Uterus (tissue), 4 donors: ENCODE data around the gene ABCA2. TPM values are rescaled to one million over a fixed set of nuclear protein-coding genes. Genes with fewer than 3 reads are reported as not detected.
"Not testable (repeated sequence)": the region's sequence is repeated elsewhere in the genome, so short reads cannot be mapped to it uniquely, and the experiment has no call there.

Source experiments
- DNase-seq, 2 donors: peaks; one replicate each; pipeline ENCODE4 v3.0.0-alpha.2; 2019 to 2020
- H3K27ac ChIP-seq, 2 donors: fragments of 200-600 bp; sonication (generic); 1 replicate in 1 of 2; 2 replicates in 1 of 2; pipeline ENCODE4 v1.5.1; 2016 to 2018
- H3K27me3 ChIP-seq, 2 donors: fragments of 200-600 bp; sonication (generic); one replicate each; pipeline ENCODE4 v1.5.1; 2018 to 2019; ENCODE audit warnings: control low read depth in 1 of 2
- H3K36me3 ChIP-seq, 2 donors: fragments of 200-600 bp; sonication (generic); one replicate each; pipeline ENCODE4 v1.5.1; 2019; ENCODE audit warnings: control low read depth in 1 of 2
- H3K4me1 ChIP-seq, 2 donors: fragments of 200-600 bp; sonication (generic); one replicate each; pipeline ENCODE4 v1.5.1; 2018 to 2019; ENCODE audit warnings: control low read depth in 1 of 2
- H3K4me3 ChIP-seq, 2 donors: fragments of 200-600 bp; sonication (generic); 1 replicate in 1 of 2; 2 replicates in 1 of 2; pipeline ENCODE4 v1.5.1; 2018 to 2019; ENCODE audit warnings: mild to moderate bottlenecking in 1 of 2
- H3K9me3 ChIP-seq, 2 donors: fragments of 200-600 bp; sonication (generic); one replicate each; pipeline ENCODE4 v1.5.1; 2019; ENCODE audit warnings: control low read depth in 1 of 2
- POLR2A ChIP-seq, 2 donors: fragments of 450-650 bp; IDR thresholded peaks; one replicate each; pipeline ENCODE4 v1.6.1; 2016; ENCODE audit warnings: antibody characterized with exemption in 2 of 2, mild to moderate bottlenecking in 1 of 2, moderate library complexity in 1 of 2
- intact Hi-C: fragments of 100-400 bp; cut with DNase I; formaldehyde crosslinking; loops from one replicate; pipeline ENCODE4 v1.15.1; 2023; ENCODE audit warnings: low total_unique reads
- total RNA-seq, 4 donors: library from RNA; depleted of rRNA in 3 of 4; stranded (reverse); fragments of >200 nt in 3 of 4; gene quantifications; one replicate each; pipeline versions ENCODE4 v1.1.0 to v1.2.4, GENCODE V29; 2014 to 2023
- TF ChIP-seq, protein P1 (sequence below), 4 experiments: fragments of 200-600 bp in 2 of 4; fragments of 450-650 bp in 2 of 4; sonication (generic) in 2 of 4; IDR thresholded peaks; one replicate each; pipeline ENCODE4 v1.5.1; 2016 to 2019; ENCODE audit warnings: antibody characterized with exemption in 4 of 4, mild to moderate bottlenecking in 2 of 4, moderate library complexity in 1 of 4
- donor health status: DM: yes; HTN: yes; CAD: no.

The ABCA2 gene
- total RNA-seq, 4 donors from 2014 or later: 24.8 to 36.9 (median 26.1) TPM

DNA sequence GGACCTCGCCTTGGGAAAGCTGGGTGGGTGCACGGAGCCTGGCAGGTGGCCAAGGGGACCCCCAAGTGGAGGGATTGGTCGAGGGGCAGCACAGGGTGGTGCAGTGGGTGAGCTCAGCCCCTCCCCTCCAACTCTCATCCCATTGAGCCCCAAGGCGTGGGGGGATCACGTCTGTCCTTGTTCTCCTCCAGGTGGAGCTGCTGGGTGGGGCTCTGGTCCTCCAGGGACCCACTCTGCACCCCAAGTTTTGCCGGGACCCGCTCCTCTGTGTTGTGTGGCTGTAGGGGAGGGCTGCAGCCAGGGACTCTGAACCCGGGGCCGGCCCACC, 7.4 kb upstream of the ABCA2 start:
- H3K9me3 ChIP-seq: no peaks in the 10 kb centered on the region
- H3K4me3 ChIP-seq: no peak overlapping the region
- intact Hi-C loops: no loop called here
- H3K27me3 ChIP-seq: no peaks in the 10 kb centered on the region
- TF ChIP-seq, protein P1, sequence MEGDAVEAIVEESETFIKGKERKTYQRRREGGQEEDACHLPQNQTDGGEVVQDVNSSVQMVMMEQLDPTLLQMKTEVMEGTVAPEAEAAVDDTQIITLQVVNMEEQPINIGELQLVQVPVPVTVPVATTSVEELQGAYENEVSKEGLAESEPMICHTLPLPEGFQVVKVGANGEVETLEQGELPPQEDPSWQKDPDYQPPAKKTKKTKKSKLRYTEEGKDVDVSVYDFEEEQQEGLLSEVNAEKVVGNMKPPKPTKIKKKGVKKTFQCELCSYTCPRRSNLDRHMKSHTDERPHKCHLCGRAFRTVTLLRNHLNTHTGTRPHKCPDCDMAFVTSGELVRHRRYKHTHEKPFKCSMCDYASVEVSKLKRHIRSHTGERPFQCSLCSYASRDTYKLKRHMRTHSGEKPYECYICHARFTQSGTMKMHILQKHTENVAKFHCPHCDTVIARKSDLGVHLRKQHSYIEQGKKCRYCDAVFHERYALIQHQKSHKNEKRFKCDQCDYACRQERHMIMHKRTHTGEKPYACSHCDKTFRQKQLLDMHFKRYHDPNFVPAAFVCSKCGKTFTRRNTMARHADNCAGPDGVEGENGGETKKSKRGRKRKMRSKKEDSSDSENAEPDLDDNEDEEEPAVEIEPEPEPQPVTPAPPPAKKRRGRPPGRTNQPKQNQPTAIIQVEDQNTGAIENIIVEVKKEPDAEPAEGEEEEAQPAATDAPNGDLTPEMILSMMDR (IDR thresholded peaks at IDR 0.05): no peak
- TF ChIP-seq POLR2A (IDR thresholded peaks at IDR 0.05): no peak
- H3K36me3 ChIP-seq: no peaks in the 10 kb centered on the region
- H3K4me1 ChIP-seq: no peaks in the 10 kb centered on the region
- DNase-seq: no peak
- H3K27ac ChIP-seq: no peak overlapping the region

DNA sequence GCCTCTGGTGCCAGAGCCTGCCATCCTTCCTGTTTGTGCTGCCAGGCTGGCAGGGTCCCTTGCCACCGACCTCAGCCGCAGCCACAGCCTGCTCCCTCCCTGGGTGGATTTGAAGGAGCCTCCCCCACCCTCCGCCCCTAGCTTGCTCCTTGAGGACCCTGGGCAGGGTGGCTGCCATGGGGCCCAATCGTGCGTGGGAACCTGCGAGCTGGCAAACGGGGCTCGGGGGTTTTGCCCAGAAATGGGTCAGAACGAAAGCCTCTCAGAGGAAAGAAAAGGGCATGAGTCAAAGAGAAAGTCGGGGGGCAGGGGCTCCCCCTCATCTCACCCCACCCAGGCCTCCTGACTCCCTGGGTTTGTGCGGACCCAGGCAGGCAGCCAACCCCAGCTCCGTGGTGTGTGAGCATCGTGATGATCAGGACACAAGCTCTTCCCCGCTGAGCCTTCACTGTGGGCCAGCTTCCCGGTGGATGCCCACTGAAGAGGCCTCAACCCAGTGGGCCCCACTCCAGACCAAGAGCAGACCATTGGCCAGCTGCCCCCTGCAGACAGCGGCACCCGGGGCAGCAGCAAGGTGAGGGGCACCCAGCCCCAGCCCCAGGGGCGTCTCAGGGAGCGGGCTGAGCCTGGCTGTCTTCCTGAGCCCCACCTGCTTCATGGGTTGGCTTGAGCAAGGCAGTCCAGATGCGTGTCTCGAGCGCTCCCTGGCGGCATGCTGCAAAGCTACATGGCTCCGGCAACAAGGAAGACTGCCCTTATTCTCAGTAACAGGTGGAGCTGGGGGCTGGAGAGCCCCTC, 6.9 kb upstream of the ABCA2 start:
- H3K36me3 ChIP-seq: no peaks in the 10 kb centered on the region
- intact Hi-C loops: loop anchor here (5.0 kb wide), 1 partner anchor 248 kb away; no protein-coding TSS in a partner anchor
- no peak overlapping the region for H3K4me3 ChIP-seq
- H3K9me3 ChIP-seq: no peaks in the 10 kb centered on the region
- TF ChIP-seq, protein P1 (IDR thresholded peaks at IDR 0.05): peak; percentile 82 to 92 (median 88)
- no peak for TF ChIP-seq POLR2A (IDR thresholded peaks at IDR 0.05)
- H3K4me1 ChIP-seq: no peaks in the 10 kb centered on the region
- H3K27ac ChIP-seq: no peak overlapping the region
- DNase-seq: peak; percentile 76 to 78
- no peaks in the 10 kb centered on the region for H3K27me3 ChIP-seq

DNA sequence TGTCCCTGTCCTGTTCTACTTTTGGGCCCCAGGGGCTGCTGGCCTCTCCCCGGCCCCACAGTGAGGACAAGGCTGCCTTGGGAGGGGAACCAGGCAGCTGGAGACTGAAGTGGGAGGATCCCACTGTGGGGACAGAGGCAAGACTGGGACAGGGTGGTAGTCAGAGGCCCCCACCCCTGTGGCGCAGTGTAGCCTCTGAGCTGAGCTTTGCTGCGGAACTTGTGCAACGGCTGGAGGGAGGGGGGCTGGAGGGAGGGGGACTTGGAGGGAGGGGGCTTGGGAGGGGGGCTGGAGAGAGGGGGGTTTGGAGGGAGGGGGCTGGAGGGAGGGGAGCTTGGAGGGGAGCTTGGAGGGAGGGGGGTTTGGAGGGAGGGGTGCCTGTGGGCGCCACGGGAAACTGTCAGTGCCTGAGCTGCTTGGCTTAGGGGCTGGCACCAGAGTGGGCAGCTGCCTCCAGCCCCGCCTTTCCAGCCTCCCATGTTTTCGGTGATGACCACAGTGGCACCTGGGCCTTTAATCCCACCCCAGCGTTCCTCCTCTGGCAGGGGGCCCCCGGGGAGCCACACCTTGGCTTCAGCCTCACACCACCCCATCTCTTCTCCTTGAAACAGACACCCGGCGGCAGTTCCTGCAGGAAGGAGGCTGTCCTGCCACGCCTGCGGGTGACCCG, 6.1 kb upstream of the ABCA2 start:
- H3K4me1 ChIP-seq: peaks cover 0 to 4% of the 10 kb centered on the region in 2 donors
- no peak overlapping the region for H3K4me3 ChIP-seq
- TF ChIP-seq, protein P1 (IDR thresholded peaks at IDR 0.05): no peak
- TF ChIP-seq POLR2A (IDR thresholded peaks at IDR 0.05): no peak
- no peaks in the 10 kb centered on the region for H3K36me3 ChIP-seq
- H3K27me3 ChIP-seq: no peaks in the 10 kb centered on the region
- intact Hi-C loops: loop anchor here (5.0 kb wide), 1 partner anchor 247 kb away; no protein-coding TSS in a partner anchor
- no peak for DNase-seq
- H3K9me3 ChIP-seq: no peaks in the 10 kb centered on the region
- H3K27ac ChIP-seq: no peak overlapping the region

DNA sequence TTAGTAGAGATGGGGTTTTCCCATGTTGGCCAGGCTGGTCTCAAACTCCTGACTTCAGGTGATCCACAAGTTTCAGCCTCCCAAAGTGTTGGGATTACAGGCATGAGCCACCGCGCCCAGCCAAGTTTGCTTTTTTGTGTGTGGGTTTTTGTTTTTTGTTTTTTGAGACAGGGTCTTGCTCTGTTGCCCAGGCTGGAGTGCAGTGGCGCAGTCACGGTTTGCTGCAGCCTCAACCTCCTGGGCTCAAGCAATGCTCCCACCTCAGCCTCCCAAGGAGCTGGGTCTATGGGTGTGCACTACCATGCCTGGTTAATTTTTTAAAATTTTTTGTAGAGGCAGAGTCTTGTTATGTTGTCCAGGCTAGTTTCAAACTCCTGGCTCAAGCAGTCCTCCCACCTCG, 5.4 kb upstream of the ABCA2 start:
- H3K36me3 ChIP-seq, H3K9me3 ChIP-seq, H3K27me3 ChIP-seq, DNase-seq, H3K27ac ChIP-seq, H3K4me3 ChIP-seq: not testable (repeated sequence)
- intact Hi-C loops: loop anchor here (5.0 kb wide), 1 partner anchor 246 kb away; no protein-coding TSS in a partner anchor
- H3K4me1 ChIP-seq: peaks cover 0 to 11% of the 10 kb centered on the region in 2 donors

DNA sequence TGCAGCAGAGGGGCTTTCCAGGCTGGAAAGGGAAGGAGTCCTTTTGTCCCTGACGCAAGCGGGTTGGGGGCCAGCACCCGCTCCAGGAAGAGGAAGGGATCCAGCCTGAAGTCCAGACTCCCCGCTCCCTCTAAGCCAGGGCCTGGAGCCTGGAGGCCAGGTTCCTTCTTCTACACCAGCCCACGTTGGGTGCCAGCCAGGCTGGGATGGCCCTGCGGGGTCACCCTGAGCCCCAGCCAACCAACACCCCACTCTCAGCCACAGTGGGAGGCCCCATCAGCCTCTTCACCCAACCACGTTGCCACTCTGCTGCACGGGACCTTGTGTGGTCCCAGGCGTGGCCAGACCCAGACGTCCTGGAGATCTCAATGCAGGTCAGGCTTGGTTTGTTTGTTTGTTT, 4.8 kb upstream of the ABCA2 start:
- intact Hi-C loops: loop anchor here (5.0 kb wide), 1 partner anchor 246 kb away; no protein-coding TSS in a partner anchor
- Histone ChIP-seq H3K4me3 (no peak overlapping the region), H3K27me3 (no peaks in the 10 kb centered on the region), H3K36me3 (no peaks in the 10 kb centered on the region), H3K4me1 (peaks cover 0 to 13% of the 10 kb centered on the region in 2 donors), H3K9me3 (no peaks in the 10 kb centered on the region), H3K27ac (no peak overlapping the region)
- TF ChIP-seq POLR2A (IDR thresholded peaks at IDR 0.05): no peak
- TF ChIP-seq, protein P1 (IDR thresholded peaks at IDR 0.05): no peak
- DNase-seq: no peak
